ENCODE data around the gene CD84.

The CD84 gene

GRCh38 chr1:160581961-160582360, 2.7 kb upstream of the CD84 start:
- Histone ChIP-seq H3K4me3 (ENCODE audit: low read length) (no peak overlapping the region), H3K27ac (ENCODE audit: low read length) (no peak overlapping the region), H3K27me3 (ENCODE audit: insufficient read depth, low read length) (no peaks in the 10 kb centered on the region), H3K4me1 (ENCODE audit: insufficient read depth, low read length) (no peaks in the 10 kb centered on the region), H3K9ac (ENCODE audit: low read depth, low read length) (no peak overlapping the region), H3K9me3 (ENCODE audit: insufficient read depth, low read depth, low read length) (no peaks in the 10 kb centered on the region), H3K36me3 (ENCODE audit: insufficient read depth, low read depth, low read length) (no peaks in the 10 kb centered on the region)

GRCh38 chr1:160580221-160580812, 1.0 kb upstream of the CD84 start:
- no peak overlapping the region for H3K9ac ChIP-seq (ENCODE audit: low read depth, low read length)
- no peak overlapping the region for H3K27ac ChIP-seq (ENCODE audit: low read length)
- H3K36me3 ChIP-seq (ENCODE audit: insufficient read depth, low read depth, low read length): no peaks in the 10 kb centered on the region
- H3K4me1 ChIP-seq (ENCODE audit: insufficient read depth, low read length): no peaks in the 10 kb centered on the region
- H3K9me3 ChIP-seq (ENCODE audit: insufficient read depth, low read depth, low read length): no peaks in the 10 kb centered on the region
- no peaks in the 10 kb centered on the region for H3K27me3 ChIP-seq (ENCODE audit: insufficient read depth, low read length)
- H3K4me3 ChIP-seq (ENCODE audit: low read length): no peak overlapping the region

GRCh38 chr1:160578525-160579191, 638 bp downstream of the CD84 start:
- Histone ChIP-seq H3K4me3 (ENCODE audit: low read length) (no peak overlapping the region), H3K9ac (ENCODE audit: low read depth, low read length) (no peak overlapping the region), H3K27me3 (ENCODE audit: insufficient read depth, low read length) (no peaks in the 10 kb centered on the region), H3K4me1 (ENCODE audit: insufficient read depth, low read length) (no peaks in the 10 kb centered on the region), H3K27ac (ENCODE audit: low read length) (no peak overlapping the region), H3K36me3 (ENCODE audit: insufficient read depth, low read depth, low read length) (no peaks in the 10 kb centered on the region), H3K9me3 (ENCODE audit: insufficient read depth, low read depth, low read length) (no peaks in the 10 kb centered on the region)

- Histone ChIP-seq H3K27me3 (ENCODE audit: insufficient read depth, low read length) (no peaks in the 10 kb centered on the region), H3K27ac (ENCODE audit: low read length) (no peak overlapping the region), H3K9ac (ENCODE audit: low read depth, low read length) (no peak overlapping the region), H3K4me3 (ENCODE audit: low read length) (no peak overlapping the region), H3K4me1 (ENCODE audit: insufficient read depth, low read length) (no peaks in the 10 kb centered on the region), H3K36me3 (ENCODE audit: insufficient read depth, low read depth, low read length) (no peaks in the 10 kb centered on the region), H3K9me3 (ENCODE audit: insufficient read depth, low read depth, low read length) (no peaks in the 10 kb centered on the region)
Observed at GRCh38 chr1:160578175-160578524, 1.1 kb downstream of the CD84 start.

- Histone ChIP-seq H3K27ac (ENCODE audit: low read length) (no peak overlapping the region), H3K9me3 (ENCODE audit: insufficient read depth, low read depth, low read length) (no peaks in the 10 kb centered on the region), H3K27me3 (ENCODE audit: insufficient read depth, low read length) (no peaks in the 10 kb centered on the region), H3K4me1 (ENCODE audit: insufficient read depth, low read length) (no peaks in the 10 kb centered on the region), H3K4me3 (ENCODE audit: low read length) (no peak overlapping the region), H3K36me3 (ENCODE audit: insufficient read depth, low read depth, low read length) (no peaks in the 10 kb centered on the region), H3K9ac (ENCODE audit: low read depth, low read length) (no peak overlapping the region)
Observed at GRCh38 chr1:160577671-160578070, 1.6 kb downstream of the CD84 start.

- H3K9me3 ChIP-seq (ENCODE audit: insufficient read depth, low read depth, low read length): no peaks in the 10 kb centered on the region
- H3K9ac ChIP-seq (ENCODE audit: low read depth, low read length): no peak overlapping the region
- H3K4me1 ChIP-seq (ENCODE audit: insufficient read depth, low read length): no peaks in the 10 kb centered on the region
- no peaks in the 10 kb centered on the region for H3K36me3 ChIP-seq (ENCODE audit: insufficient read depth, low read depth, low read length)
- H3K4me3 ChIP-seq (ENCODE audit: low read length): no peak overlapping the region
- no peak overlapping the region for H3K27ac ChIP-seq (ENCODE audit: low read length)
- no peaks in the 10 kb centered on the region for H3K27me3 ChIP-seq (ENCODE audit: insufficient read depth, low read length)
Observed at GRCh38 chr1:160576884-160577283, 2.4 kb downstream of the CD84 start.

- Histone ChIP-seq H3K36me3 (ENCODE audit: insufficient read depth, low read depth, low read length) (no peaks in the 10 kb centered on the region), H3K9ac (ENCODE audit: low read depth, low read length) (no peak overlapping the region), H3K4me3 (ENCODE audit: low read length) (no peak overlapping the region), H3K27ac (ENCODE audit: low read length) (no peak overlapping the region), H3K9me3 (ENCODE audit: insufficient read depth, low read depth, low read length) (no peaks in the 10 kb centered on the region), H3K4me1 (ENCODE audit: insufficient read depth, low read length) (no peaks in the 10 kb centered on the region), H3K27me3 (ENCODE audit: insufficient read depth, low read length) (no peaks in the 10 kb centered on the region)
Observed at GRCh38 chr1:160576390-160576789, 2.9 kb downstream of the CD84 start.

GRCh38 chr1:160575112-160575664, 4.1 kb downstream of the CD84 start:
- Histone ChIP-seq H3K27me3 (ENCODE audit: insufficient read depth, low read length) (no peaks in the 10 kb centered on the region), H3K4me3 (ENCODE audit: low read length) (no peak overlapping the region), H3K36me3 (ENCODE audit: insufficient read depth, low read depth, low read length) (no peaks in the 10 kb centered on the region), H3K9ac (ENCODE audit: low read depth, low read length) (no peak overlapping the region), H3K4me1 (ENCODE audit: insufficient read depth, low read length) (no peaks in the 10 kb centered on the region), H3K9me3 (ENCODE audit: insufficient read depth, low read depth, low read length) (no peaks in the 10 kb centered on the region), H3K27ac (ENCODE audit: low read length) (no peak overlapping the region)

GRCh38 chr1:160570840-160571239, 8.5 kb downstream of the CD84 start:
- H3K4me1 ChIP-seq (ENCODE audit: insufficient read depth, low read length): no peaks in the 10 kb centered on the region

GRCh38 chr1:160569806-160570205, 9.5 kb downstream of the CD84 start:
- H3K9me3 ChIP-seq (ENCODE audit: insufficient read depth, low read depth, low read length): no peaks in the 10 kb centered on the region
- H3K27ac ChIP-seq (ENCODE audit: low read length): no peak overlapping the region
- H3K9ac ChIP-seq (ENCODE audit: low read depth, low read length): no peak overlapping the region
- H3K36me3 ChIP-seq (ENCODE audit: insufficient read depth, low read depth, low read length): no peaks in the 10 kb centered on the region
- no peaks in the 10 kb centered on the region for H3K27me3 ChIP-seq (ENCODE audit: insufficient read depth, low read length)
- H3K4me3 ChIP-seq (ENCODE audit: low read length): no peak overlapping the region
- H3K4me1 ChIP-seq (ENCODE audit: insufficient read depth, low read length): no peaks in the 10 kb centered on the region

More at GRCh38 chr1:160570840-160571239, 8.5 kb downstream of the CD84 start:
- no peaks in the 10 kb centered on the region for H3K36me3 ChIP-seq (ENCODE audit: insufficient read depth, low read depth, low read length)
- H3K9me3 ChIP-seq (ENCODE audit: insufficient read depth, low read depth, low read length): no peaks in the 10 kb centered on the region
- H3K9ac ChIP-seq (ENCODE audit: low read depth, low read length): no peak overlapping the region
- H3K27ac ChIP-seq (ENCODE audit: low read length): no peak overlapping the region
- no peaks in the 10 kb centered on the region for H3K27me3 ChIP-seq (ENCODE audit: insufficient read depth, low read length)
- no peak overlapping the region for H3K4me3 ChIP-seq (ENCODE audit: low read length)

- H3K36me3 ChIP-seq (ENCODE audit: insufficient read depth, low read depth, low read length): no peaks in the 10 kb centered on the region
- no peak overlapping the region for H3K9ac ChIP-seq (ENCODE audit: low read depth, low read length)
- no peaks in the 10 kb centered on the region for H3K4me1 ChIP-seq (ENCODE audit: insufficient read depth, low read length)
- no peak overlapping the region for H3K27ac ChIP-seq (ENCODE audit: low read length)
- no peak overlapping the region for H3K4me3 ChIP-seq (ENCODE audit: low read length)
- no peaks in the 10 kb centered on the region for H3K27me3 ChIP-seq (ENCODE audit: insufficient read depth, low read length)
- peaks cover under 1% of the 10 kb centered on the region; the same call in 1 of the 2 replicates for H3K9me3 ChIP-seq (ENCODE audit: insufficient read depth, low read depth, low read length)
Observed at GRCh38 chr1:160567858-160568682, 11.2 kb downstream of the CD84 start.

Measured in iPS-20b (cell line).